ENCODE data around the gene RAG2. TPM values are rescaled to one million over a fixed set of nuclear protein-coding genes. Genes with fewer than 3 reads are reported as not detected.

Gene RAG2
- total and polyA plus RNA-seq, 2 of the 4 experiments (the other 2 are of a cell fraction): not detected

GRCh38 chr11:36567694-36568093, 30.3 kb downstream of the RAG2 start, which contains the start of gene RAG1:
RAG1 (plus strand) TSS chr11:36568007; CDS start chr11:36573305, 5,298 bp downstream.
- H2BK5ac ChIP-seq (ENCODE audit: low read depth, low read length, poor library complexity, severe bottlenecking): no peak within 1 kb of the TSS
- no peaks in the 10 kb centered on the region for H3K4me1 ChIP-seq (ENCODE audit: control insufficient read depth, insufficient read depth, low read length)
- POLR2A ChIA-PET (ENCODE audit: unreplicated experiment): no interaction called here
- intact Hi-C loops (cut with micrococcal nuclease): no loop called here
- H2AFZ ChIP-seq (replicated peaks; ENCODE audit: low read length, poor library complexity): no peak within 1 kb of the TSS
- no peak within 1 kb of the TSS for H3K14ac ChIP-seq (replicated peaks; ENCODE audit: low read depth, low read length)
- no peaks in the 10 kb centered on the region for H3K9me3 ChIP-seq (ENCODE audit: control insufficient read depth, insufficient read depth, low read length)
- H3K56ac ChIP-seq (ENCODE audit: extremely low read depth, insufficient read depth, low read length): no peak within 1 kb of the TSS
- H3K4me2 ChIP-seq (ENCODE audit: low read depth, low read length): no peak within 1 kb of the TSS
- BruUV-seq (replicated peaks): no TSS peak
- H3K27ac ChIP-seq (ENCODE audit: insufficient read depth, low read length): no peak within 1 kb of the TSS
- no peak for TF ChIP-seq SMC3 (IDR thresholded peaks at IDR 0.05; ENCODE audit: low read depth, low read length)
- no peak for TF ChIP-seq BHLHE40 (IDR thresholded peaks at IDR 0.05; ENCODE audit: low read depth, low read length)
- TF ChIP-seq RFX5 (IDR thresholded peaks at IDR 0.05; ENCODE audit: low read depth, low read length): no peak
- no peak for TF ChIP-seq CHD1 (IDR thresholded peaks at IDR 0.05; ENCODE audit: low read depth, low read length)
- TF ChIP-seq CEBPB (IDR thresholded peaks at IDR 0.05; ENCODE audit: low read depth, low read length): no peak
- CTCF ChIA-PET: interaction anchor here (0.6 to 1.0 kb wide), 2 partner anchors 179 to 1230 kb away, joined by 5 read pairs; no protein-coding TSS in a partner anchor
- H3K79me1 ChIP-seq (ENCODE audit: low read depth in 1 of 2, low read length in 2 of 2): no peaks in the 10 kb centered on the region
- no peaks in the 10 kb centered on the region for H4K20me1 ChIP-seq (ENCODE audit: insufficient read depth, low read length)
- no peak within 1 kb of the TSS for H3K4me3 ChIP-seq (ENCODE audit: insufficient read depth, low read depth, low read length)
- H3K23ac ChIP-seq (ENCODE audit: low read depth, low read length): no peak within 1 kb of the TSS; the same call in 1 of the 2 replicates
- H4K5ac ChIP-seq (ENCODE audit: low read depth, low read length): no peak within 1 kb of the TSS
- in situ Hi-C loops (cut with MboI; ENCODE audit: low sequenced_read_pairs): no loop called here
- dilution Hi-C loops (cut with HindIII; ENCODE audit: low sequenced_read_pairs, unreplicated experiment): no loop called here
- H3K36me3 ChIP-seq (ENCODE audit: control insufficient read depth, insufficient read depth, low read length): no peaks in the 10 kb centered on the region
- no peak within 1 kb of the TSS for H3K18ac ChIP-seq (ENCODE audit: low read depth, low read length)
- no peak within 1 kb of the TSS for H2BK15ac ChIP-seq (ENCODE audit: low read depth, low read length)
- peaks cover 28% of the 10 kb centered on the region for H3K27me3 ChIP-seq (ENCODE audit: control insufficient read depth, insufficient read depth, low read length)
- no peak within 1 kb of the TSS for H2AK5ac ChIP-seq (ENCODE audit: low read depth, low read length)
- H3K9ac ChIP-seq (ENCODE audit: low read depth, low read length): no peak within 1 kb of the TSS
- no peak for DNase-seq
- H2AK9ac ChIP-seq (replicated peaks; ENCODE audit: low read depth, low read length, poor library complexity): no peak within 1 kb of the TSS
- no CpG with 5 or more reads among the region's 1 CpG for WGBS, 2 experiments (ENCODE audit: extremely low coverage in 2 of 2, insufficient read length in 1 of 2)
- no peak within 1 kb of the TSS for H2BK20ac ChIP-seq (ENCODE audit: low read depth, low read length)
- H2BK120ac ChIP-seq (ENCODE audit: low read depth, low read length): no peak within 1 kb of the TSS
- no peak within 1 kb of the TSS for H4K91ac ChIP-seq (ENCODE audit: insufficient read depth, low read depth, low read length)
- H3K4ac ChIP-seq (ENCODE audit: low read depth, low read length): no peak within 1 kb of the TSS
- H4K8ac ChIP-seq (ENCODE audit: low read depth in 2 of 2, low read length in 2 of 2): no peak within 1 kb of the TSS
- no peaks in the 10 kb centered on the region for H3K9me1 ChIP-seq (ENCODE audit: insufficient read depth, low read length)
- ATAC-seq (ENCODE audit: low read depth): no peak
